SU-DHL-6 (cell line): ENCODE measurements around the gene TMEM30B.

Experiments
- H2AFZ ChIP-seq: fragments of 200-600 bp; sonication (generic); 2 replicates; pipeline ENCODE4 v1.6.1; 2014; ENCODE audit warnings: low read depth, mild to moderate bottlenecking, moderate library complexity, mixed read lengths, antibody characterized with exemption, low read length; ENCODE audit not compliant: severe bottlenecking
- H3F3A ChIP-seq: fragments of 200-600 bp; shearing (Covaris generic); 2 replicates; pipeline ENCODE4 v1.6.0; 2016; ENCODE audit warnings: antibody characterized with exemption, mild to moderate bottlenecking; ENCODE audit not compliant: insufficient read depth
- H3K27ac ChIP-seq: fragments of 200-600 bp; sonication (generic); 2 replicates; pipeline ENCODE4 v1.5.1; 2016; ENCODE audit warnings: low read depth, mild to moderate bottlenecking, low read length, moderate library complexity, mixed read lengths
- H3K27me3 ChIP-seq: fragments of 200-600 bp; sonication (generic), shearing (Covaris generic); 2 replicates; pipeline ENCODE4 v1.6.0; 2014; ENCODE audit warnings: mild to moderate bottlenecking, low read length
- H3K36me3 ChIP-seq: fragments of 200-600 bp; sonication (generic); 2 replicates; pipeline ENCODE4 v1.6.1; 2014; ENCODE audit warnings: mild to moderate bottlenecking, low read length, mixed read lengths
- H3K4me2 ChIP-seq: fragments of 300-600, 200-600 bp; shearing (Covaris generic), sonication (generic); 2 replicates; pipeline ENCODE4 v1.6.0; 2014; ENCODE audit warnings: low read length, low read depth, mild to moderate bottlenecking; ENCODE audit not compliant: poor library complexity, severe bottlenecking
- H3K4me3 ChIP-seq: fragments of 200-600 bp; sonication (generic); 2 replicates; pipeline ENCODE4 v1.5.1; 2014; ENCODE audit warnings: antibody characterized with exemption, low read length, mild to moderate bottlenecking, mixed read lengths; ENCODE audit not compliant: insufficient read depth, poor library complexity, severe bottlenecking
- H3K79me2 ChIP-seq: fragments of 200-600 bp; sonication (generic); 2 replicates; pipeline ENCODE4 v1.6.1; 2014; ENCODE audit warnings: mild to moderate bottlenecking, low read length, moderate library complexity; ENCODE audit not compliant: insufficient read depth
- H3K9ac ChIP-seq: fragments of 200-600 bp; sonication (generic); 2 replicates; pipeline ENCODE4 v1.7.0; 2014; ENCODE audit warnings: mild to moderate bottlenecking, low read length
- H3K9me2 ChIP-seq: fragments of 200-600 bp; sonication (generic); replicated peaks from 2 replicates; pipeline ENCODE4 v1.6.1; 2014; ENCODE audit warnings: low read length; ENCODE audit not compliant: insufficient read depth
- H3K9me3 ChIP-seq: fragments of 200-600 bp; sonication (generic); 2 replicates; pipeline ENCODE4 v1.6.1; 2014; ENCODE audit warnings: low read length, mixed read lengths; ENCODE audit not compliant: insufficient read depth
- H4K20me1 ChIP-seq: fragments of 200-600 bp; sonication (generic); 2 replicates; pipeline ENCODE4 v1.6.1; 2014; ENCODE audit warnings: low read depth, mild to moderate bottlenecking, antibody characterized with exemption, low read length, moderate library complexity, mixed read lengths
- EZH2phosphoT487 ChIP-seq: fragments of 200-600 bp; sonication (generic), shearing (Covaris generic); conservative IDR thresholded peaks from 2 replicates; pipeline ENCODE4 v1.6.1; 2018; ENCODE audit warnings: mild to moderate bottlenecking, antibody characterized with exemption, low read length, moderate library complexity, mixed read lengths
- TF ChIP-seq, protein P1 (sequence below): fragments of 200-600 bp; sonication (generic); IDR thresholded peaks from one replicate; pipeline ENCODE4 v1.5.1; 2017; ENCODE audit warnings: antibody characterized with exemption, mild to moderate bottlenecking, low read length, moderate library complexity; ENCODE audit not compliant: insufficient read depth, poor library complexity, severe bottlenecking

The TMEM30B gene

DNA sequence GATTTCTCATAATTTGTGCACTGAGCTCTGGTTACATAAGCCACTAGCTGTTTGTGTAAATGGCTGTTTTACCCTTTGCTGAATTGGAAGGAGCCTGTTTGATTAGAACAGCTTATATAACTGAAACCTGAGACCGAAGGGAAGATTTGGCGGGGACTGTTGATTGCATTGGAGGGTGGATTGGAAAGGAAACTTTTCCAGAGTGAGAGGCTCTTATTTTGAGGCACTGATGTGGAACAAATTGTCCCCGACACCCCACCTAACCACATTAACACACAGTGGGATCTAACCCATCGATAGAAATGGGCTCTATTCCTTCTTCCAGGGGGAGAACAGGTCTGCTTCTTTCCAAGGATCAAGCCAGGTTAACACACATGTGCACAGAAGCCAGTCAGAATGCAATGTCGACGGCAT, 51.7 kb downstream of the TMEM30B start:
- Histone ChIP-seq H3K9me2 (no peaks in the 10 kb centered on the region), H3K27me3 (0 out of 2 replicates have a peak, but pooled peaks cover 2% of the 10 kb centered on the region), H3F3A (no peaks in the 10 kb centered on the region), H3K79me2 (no peaks in the 10 kb centered on the region), H2AFZ (no peak overlapping the region), H3K27ac (no peak overlapping the region), H3K9ac (no peak overlapping the region), H3K4me2 (no peak overlapping the region), H3K9me3 (no peaks in the 10 kb centered on the region), H3K36me3 (no peaks in the 10 kb centered on the region), H3K4me3 (no peak overlapping the region), H4K20me1 (no peaks in the 10 kb centered on the region)
- TF ChIP-seq, protein P1, sequence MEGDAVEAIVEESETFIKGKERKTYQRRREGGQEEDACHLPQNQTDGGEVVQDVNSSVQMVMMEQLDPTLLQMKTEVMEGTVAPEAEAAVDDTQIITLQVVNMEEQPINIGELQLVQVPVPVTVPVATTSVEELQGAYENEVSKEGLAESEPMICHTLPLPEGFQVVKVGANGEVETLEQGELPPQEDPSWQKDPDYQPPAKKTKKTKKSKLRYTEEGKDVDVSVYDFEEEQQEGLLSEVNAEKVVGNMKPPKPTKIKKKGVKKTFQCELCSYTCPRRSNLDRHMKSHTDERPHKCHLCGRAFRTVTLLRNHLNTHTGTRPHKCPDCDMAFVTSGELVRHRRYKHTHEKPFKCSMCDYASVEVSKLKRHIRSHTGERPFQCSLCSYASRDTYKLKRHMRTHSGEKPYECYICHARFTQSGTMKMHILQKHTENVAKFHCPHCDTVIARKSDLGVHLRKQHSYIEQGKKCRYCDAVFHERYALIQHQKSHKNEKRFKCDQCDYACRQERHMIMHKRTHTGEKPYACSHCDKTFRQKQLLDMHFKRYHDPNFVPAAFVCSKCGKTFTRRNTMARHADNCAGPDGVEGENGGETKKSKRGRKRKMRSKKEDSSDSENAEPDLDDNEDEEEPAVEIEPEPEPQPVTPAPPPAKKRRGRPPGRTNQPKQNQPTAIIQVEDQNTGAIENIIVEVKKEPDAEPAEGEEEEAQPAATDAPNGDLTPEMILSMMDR, result no peak
- TF ChIP-seq EZH2phosphoT487, result no peak

DNA sequence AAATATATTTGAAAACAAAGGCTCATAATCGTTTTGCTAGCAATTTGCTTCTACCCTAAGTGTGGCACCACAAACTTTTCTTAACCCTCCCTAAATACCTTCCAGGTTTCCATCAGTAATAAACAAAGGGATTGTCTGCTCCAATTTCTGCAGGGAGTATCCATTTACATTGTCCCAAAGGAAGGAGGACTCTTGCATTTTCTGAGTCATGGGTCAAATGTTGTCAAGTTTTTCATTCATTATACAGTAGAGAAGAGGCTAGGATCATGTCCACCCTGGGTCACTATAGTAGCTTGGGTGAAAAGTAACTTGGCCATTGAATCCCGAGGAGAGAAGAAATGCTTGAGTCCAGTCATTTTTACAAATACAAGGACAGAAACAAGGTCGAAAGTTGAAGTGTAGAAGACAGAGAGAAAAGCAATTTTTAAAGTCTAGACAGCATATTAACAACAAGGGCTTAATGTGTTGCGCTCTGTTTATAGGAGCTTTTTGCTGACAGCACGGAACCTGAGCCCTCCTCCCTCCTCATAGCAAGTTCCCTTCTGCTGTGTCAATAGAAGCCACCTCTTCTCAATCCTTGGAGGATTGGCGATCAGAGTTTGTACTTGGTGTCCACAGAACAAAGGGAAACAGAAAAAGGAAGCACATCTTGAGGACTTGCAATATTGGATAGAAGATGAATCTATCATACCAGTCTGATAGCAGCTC, 53.1 kb downstream of the TMEM30B start:
- TF ChIP-seq EZH2phosphoT487, result no peak
- TF ChIP-seq, protein P1, result no peak
- 0 out of 2 replicates have a peak, but pooled peaks cover 2% of the 10 kb centered on the region for H3K27me3 ChIP-seq
- no peak overlapping the region for H2AFZ ChIP-seq
- H3K9ac ChIP-seq, result no peak overlapping the region
- H3K4me3 ChIP-seq, result no peak overlapping the region
- no peaks in the 10 kb centered on the region for H3K79me2 ChIP-seq
- no peak overlapping the region for H3K4me2 ChIP-seq
- H3F3A ChIP-seq, result no peaks in the 10 kb centered on the region
- H3K9me3 ChIP-seq, result no peaks in the 10 kb centered on the region
- no peaks in the 10 kb centered on the region for H3K9me2 ChIP-seq
- no peaks in the 10 kb centered on the region for H4K20me1 ChIP-seq
- no peaks in the 10 kb centered on the region for H3K36me3 ChIP-seq
- H3K27ac ChIP-seq, result no peak overlapping the region
